NCI-H82 (cell line): ENCODE results near the gene CAMK4.

ENCODE experiments used
- DNase-seq: peaks from one replicate; lab custom pipeline; 2025; lab: John Stamatoyannopoulos, UW

The CAMK4 gene

GRCh38 chr5:111493031-111493430 lies 268.8 kb downstream of the CAMK4 start:
- DNase-seq = no peak

- peak; percentile 10 for DNase-seq
These were observed 270.3 kb downstream of the CAMK4 start for GRCh38 chr5:111494355-111494999.

GRCh38 chr5:111495159-111495558 lies 271.0 kb downstream of the CAMK4 start:
- DNase-seq = peak; percentile 67

- no peak for DNase-seq
These were observed 274.2 kb downstream of the CAMK4 start for GRCh38 chr5:111498346-111498745.

GRCh38 chr5:111502956-111503355 lies 278.8 kb downstream of the CAMK4 start:
- no peak for DNase-seq

- no peak for DNase-seq
These were observed 280.9 kb downstream of the CAMK4 start for GRCh38 chr5:111505096-111505495.

GRCh38 chr5:111507276-111507675 lies 283.1 kb downstream of the CAMK4 start:
- no peak for DNase-seq

- no peak for DNase-seq
These were observed 284.9 kb downstream of the CAMK4 start for GRCh38 chr5:111509119-111509518.

- DNase-seq = no peak
These were observed 287.1 kb downstream of the CAMK4 start for GRCh38 chr5:111511174-111511830.

GRCh38 chr5:111511831-111512374 lies 287.7 kb downstream of the CAMK4 start:
- peak; percentile 56 for DNase-seq

GRCh38 chr5:111512375-111513130 lies 288.4 kb downstream of the CAMK4 start, which contains the start of gene STARD4:
Gene STARD4, minus strand, starts transcription at chr5:111512535. Its CDS starts 5,102 bp downstream, at chr5:111507433.
- peak; percentile 96 for DNase-seq

GRCh38 chr5:111513131-111513520 lies 288.9 kb downstream of the CAMK4 start:
- DNase-seq = peak; percentile 52

GRCh38 chr5:111514087-111514486 lies 289.9 kb downstream of the CAMK4 start:
- no peak for DNase-seq

- DNase-seq = no peak
These were observed 293.8 kb downstream of the CAMK4 start for GRCh38 chr5:111517853-111518501.

- DNase-seq = no peak
These were observed 294.6 kb downstream of the CAMK4 start for GRCh38 chr5:111518777-111519176.

- DNase-seq = no peak
These were observed 296.7 kb downstream of the CAMK4 start for GRCh38 chr5:111520908-111521307.

- no peak for DNase-seq
These were observed 303.9 kb downstream of the CAMK4 start for GRCh38 chr5:111528056-111528455.

GRCh38 chr5:111530298-111530740 lies 306.1 kb downstream of the CAMK4 start:
- no peak for DNase-seq

- no peak for DNase-seq
These were observed 308.9 kb downstream of the CAMK4 start for GRCh38 chr5:111532886-111533582.

- peak; percentile 14 for DNase-seq
These were observed 311.8 kb downstream of the CAMK4 start for GRCh38 chr5:111535879-111536549.
